H1 (cell line): Measurements from ENCODE around the gene RIIAD1. TPM values are rescaled to one million over a fixed set of nuclear protein-coding genes. Genes with fewer than 3 reads are reported as not detected.
A peak's percentile ranks its signal among the peaks of the same experiment; 100 is the strongest.

Source experiments
- CTCF ChIA-PET: fragments of 300-600 bp; sonication (Branson Sonifier 250); formaldehyde crosslinking; loops from one replicate; lab custom pipeline; 2021; ENCODE audit not compliant: partially characterized antibody; lab: Charles Lee
- POLR2A ChIA-PET: fragments of 300-600 bp; sonication (Branson Sonifier 250); formaldehyde crosslinking; loops from one replicate; lab custom pipeline; 2021; ENCODE audit warnings: inconsistent platforms; ENCODE audit not compliant: partially characterized antibody; lab: Charles Lee
- DNase-seq, 2 experiments: peaks; one replicate each; pipeline versions ENCODE4 v3.0.0 to v3.0.0-alpha.2; 2010 to 2022; ENCODE audit warnings: low spot score in 2 of 2, low read depth in 1 of 2, mixed read lengths in 1 of 2
- FAIRE-seq: peaks from 2 replicates; lab custom pipeline; 2011; peaks lifted over from hg19 to GRCh38; lab: Jason Lieb, UNC
- H2AFZ ChIP-seq: 2 replicates; pipeline ENCODE4 v1.8.1; 2012; ENCODE audit warnings: low read length, inconsistent platforms
- H2AK5ac ChIP-seq: 2 replicates; pipeline ENCODE4 v1.6.1; 2013; ENCODE audit warnings: low read depth, low read length
- H2BK120ac ChIP-seq: replicated peaks from 2 replicates; pipeline ENCODE3; 2013; ENCODE audit warnings: low read depth, low read length, inconsistent platforms
- H2BK12ac ChIP-seq: 2 replicates; pipeline ENCODE4 v1.6.1; 2013; ENCODE audit warnings: low read depth, low read length
- H2BK15ac ChIP-seq: 2 replicates; pipeline ENCODE4 v1.6.1; 2013; ENCODE audit warnings: low read length
- H2BK20ac ChIP-seq: 2 replicates; pipeline ENCODE4 v1.6.1; 2013; ENCODE audit warnings: low read length
- H2BK5ac ChIP-seq: 2 replicates; pipeline ENCODE4 v1.6.1; 2013; ENCODE audit warnings: low read depth, low read length
- H3K14ac ChIP-seq: 2 replicates; pipeline ENCODE4 v1.6.1; 2013; ENCODE audit warnings: inconsistent platforms; ENCODE audit not compliant: insufficient read length
- H3K18ac ChIP-seq: 2 replicates; pipeline ENCODE4 v1.6.1; 2013; ENCODE audit warnings: low read length; ENCODE audit errors: extremely low read depth
- H3K23ac ChIP-seq: 2 replicates; pipeline ENCODE4 v1.6.1; 2013; ENCODE audit warnings: inconsistent platforms; ENCODE audit not compliant: insufficient read length
- H3K23me2 ChIP-seq: 2 replicates; pipeline ENCODE4 v1.6.1; 2013; ENCODE audit warnings: low read depth, low read length
- H3K27ac ChIP-seq: 2 replicates; pipeline ENCODE4 v1.6.1; 2011; ENCODE audit warnings: low read depth, low read length, inconsistent platforms
- H3K27me3 ChIP-seq, 4 experiments: replicated peaks in 1 of 4; 1 replicate in 1 of 4; 2 replicates in 3 of 4; pipeline versions ENCODE4 v1.6.1 to v1.8.1; 2011 to 2013; ENCODE audit warnings: low read length in 3 of 4, mild to moderate bottlenecking in 3 of 4, inconsistent platforms in 2 of 4, mixed read lengths in 2 of 4, moderate library complexity in 1 of 4; ENCODE audit not compliant: control insufficient read depth in 3 of 4, insufficient read depth in 3 of 4; ENCODE audit errors: extremely low read depth in 1 of 4
- H3K36me3 ChIP-seq, 4 experiments: 2 replicates each; pipeline versions ENCODE4 v1.6.1 to v1.8.1; 2011 to 2013; ENCODE audit warnings: mild to moderate bottlenecking in 4 of 4, low read length in 3 of 4, moderate library complexity in 2 of 4, control low read depth in 1 of 4, inconsistent platforms in 1 of 4; ENCODE audit not compliant: insufficient read depth in 4 of 4, control insufficient read depth in 2 of 4
- H3K4ac ChIP-seq: replicated peaks from 2 replicates; pipeline ENCODE3; 2013; ENCODE audit warnings: low read length, low read depth, mixed read lengths, inconsistent platforms; ENCODE audit not compliant: insufficient read length
- H3K4me1 ChIP-seq, 4 experiments: replicated peaks in 1 of 4; 1 replicate in 1 of 4; 2 replicates in 3 of 4; pipeline versions ENCODE4 v1.6.1 to v1.8.1; 2011 to 2013; ENCODE audit warnings: low read length in 3 of 4, inconsistent platforms in 2 of 4, mixed read lengths in 1 of 4; ENCODE audit not compliant: insufficient read depth in 4 of 4, control insufficient read depth in 3 of 4
- H3K4me2 ChIP-seq, 2 experiments: 2 replicates each; pipeline versions ENCODE4 v1.6.1 to v1.8.1; 2011 to 2013; ENCODE audit warnings: low read depth in 2 of 2, low read length in 2 of 2, control low read depth in 1 of 2, inconsistent platforms in 1 of 2, mild to moderate bottlenecking in 1 of 2; ENCODE audit not compliant: insufficient read depth in 1 of 2
- H3K4me3 ChIP-seq, 4 experiments: fragments of 200-600, 300-600 bp in 1 of 4; sonication (generic), shearing (Covaris generic), sonication (Bioruptor Twin) in 1 of 4; 2 replicates each; pipeline versions ENCODE4 v1.5.1 to v1.8.1; 2011 to 2016; ENCODE audit warnings: low read length in 4 of 4, low read depth in 3 of 4, control low read depth in 2 of 4, inconsistent platforms in 2 of 4, mild to moderate bottlenecking in 2 of 4, mixed read lengths in 1 of 4, moderate library complexity in 1 of 4; ENCODE audit not compliant: insufficient read depth in 2 of 4; ENCODE audit errors: extremely low read depth in 1 of 4
- H3K56ac ChIP-seq: replicated peaks from 2 replicates; pipeline ENCODE3; 2013; ENCODE audit warnings: low read depth, mild to moderate bottlenecking, mixed read lengths, low read length, inconsistent platforms; ENCODE audit not compliant: insufficient read length
- H3K79me1 ChIP-seq: 2 replicates; pipeline ENCODE4 v1.6.1; 2013; ENCODE audit warnings: low read depth, low read length, control low read depth
- H3K79me2 ChIP-seq, 2 experiments: 2 replicates each; pipeline versions ENCODE4 v1.6.1 to v1.8.1; 2012 to 2013; ENCODE audit warnings: low read length in 2 of 2, mild to moderate bottlenecking in 2 of 2, inconsistent platforms in 1 of 2; ENCODE audit not compliant: insufficient read depth in 2 of 2, control insufficient read depth in 1 of 2
- H3K9ac ChIP-seq, 4 experiments: replicated peaks in 1 of 4; 1 replicate in 1 of 4; 2 replicates in 3 of 4; pipeline versions ENCODE4 v1.6.1 to v1.8.1; 2011 to 2013; ENCODE audit warnings: low read depth in 3 of 4, low read length in 3 of 4, control low read depth in 2 of 4, mild to moderate bottlenecking in 2 of 4, moderate library complexity in 2 of 4, inconsistent platforms in 1 of 4; ENCODE audit errors: extremely low read depth in 1 of 4
- H3K9me3 ChIP-seq, 2 experiments: 2 replicates each; pipeline versions ENCODE4 v1.6.1 to v1.8.1; 2012 to 2013; ENCODE audit warnings: mild to moderate bottlenecking in 2 of 2, moderate library complexity in 2 of 2, control low read depth in 1 of 2, inconsistent platforms in 1 of 2, low read depth in 1 of 2, low read length in 1 of 2, mixed read lengths in 1 of 2; ENCODE audit not compliant: insufficient read depth in 2 of 2
- H4K20me1 ChIP-seq, 2 experiments: replicated peaks in 1 of 2; 2 replicates each; pipeline versions ENCODE3 to v1.8.1; 2011 to 2013; ENCODE audit warnings: inconsistent platforms in 2 of 2, low read length in 2 of 2, mild to moderate bottlenecking in 1 of 2; ENCODE audit not compliant: insufficient read depth in 2 of 2, control insufficient read depth in 1 of 2
- H4K5ac ChIP-seq: 2 replicates; pipeline ENCODE4 v1.6.1; 2013; ENCODE audit warnings: low read length, low read depth, mixed read lengths, inconsistent platforms; ENCODE audit not compliant: insufficient read length
- H4K8ac ChIP-seq: 2 replicates; pipeline ENCODE4 v1.8.0; 2013; ENCODE audit warnings: mild to moderate bottlenecking, moderate library complexity, low read length, inconsistent platforms; ENCODE audit not compliant: insufficient read depth; ENCODE audit errors: extremely low read depth
- H4K91ac ChIP-seq: replicated peaks from 2 replicates; pipeline ENCODE3; 2013; ENCODE audit warnings: low read length, mixed read lengths, inconsistent platforms; ENCODE audit not compliant: insufficient read length
- CREB1 ChIP-seq: IDR thresholded peaks from 2 replicates; pipeline ENCODE4 v1.6.1; 2012; ENCODE audit warnings: inconsistent platforms
- CTBP2 ChIP-seq: IDR thresholded peaks from 2 replicates; pipeline ENCODE4 v1.7.0; 2011; ENCODE audit warnings: borderline replicate concordance, mild to moderate bottlenecking, moderate library complexity, mixed read lengths, low read length; ENCODE audit not compliant: insufficient read depth, insufficient read length
- RAD21 ChIP-seq, 2 experiments: IDR thresholded peaks in 1 of 2; conservative IDR thresholded peaks in 1 of 2; 2 replicates each; pipeline ENCODE4 v1.6.1; 2011; ENCODE audit warnings: low read depth in 2 of 2, low read length in 2 of 2, improper control_type of control experiment in 1 of 2, inconsistent platforms in 1 of 2, mild to moderate bottlenecking in 1 of 2, moderate library complexity in 1 of 2
- SIN3A ChIP-seq, 2 experiments: IDR thresholded peaks in 1 of 2; conservative IDR thresholded peaks in 1 of 2; 2 replicates each; pipeline ENCODE4 v1.6.1; 2011 to 2012; ENCODE audit warnings: low read length in 2 of 2, improper control_type of control experiment in 1 of 2, low read depth in 1 of 2, mild to moderate bottlenecking in 1 of 2
- SRF ChIP-seq: IDR thresholded peaks from 2 replicates; pipeline ENCODE4 v1.6.1; 2011; ENCODE audit warnings: mild to moderate bottlenecking, low read depth, low read length, moderate library complexity
- TAF1 ChIP-seq: IDR thresholded peaks from 2 replicates; pipeline ENCODE4 v1.6.1; 2011; ENCODE audit warnings: mild to moderate bottlenecking, low read depth, low read length
- WGBS, 2 experiments: shearing (Covaris generic) in 1 of 2; methylation state at CpG; one replicate each; pipeline versions ENCODE4 v1.1.6 to v1.1.7; 2013 to 2015; ENCODE audit warnings: low lambda C conversion rate in 2 of 2, mixed read lengths in 2 of 2, inconsistent platforms in 1 of 2, low coverage in 1 of 2, missing lambda C conversion rate in 1 of 2; ENCODE audit not compliant: insufficient replicate concordance in 2 of 2, insufficient coverage in 1 of 2, insufficient read length in 1 of 2; ENCODE audit errors: extremely low coverage in 1 of 2, missing lambda C conversion rate in 1 of 2; 5-methylcytosine and 5-hydroxymethylcytosine counted together
- polyA plus RNA-seq, 7 experiments: library from polyadenylated mRNA; depleted of rRNA in 3 of 7; stranded (reverse) in 5 of 7; unstranded in 2 of 7; fragments of >200 nt in 5 of 7; fragments of 200-250 nt in 2 of 7; gene quantifications; 1 replicate in 5 of 7; 2 replicates in 1 of 7; 4 replicates in 1 of 7; pipeline versions ENCODE4 v1.2.1 to v1.2.3, GENCODE V29; 2011 to 2013; ENCODE audit warnings: missing spikeins in 2 of 7, mixed read lengths in 2 of 7
- total RNA-seq: library from RNA; stranded (reverse); fragmentation: NEBNext Ultra II Directional; extraction: Animal tissue kit (Norgen Biotek cat#: 25700); gene quantifications from 2 replicates; pipeline ENCODE4 v1.2.1, GENCODE V29; 2021
- TF ChIP-seq, protein P1 (sequence below), 3 experiments: IDR thresholded peaks; 1 replicate in 2 of 3; 2 replicates in 1 of 3; pipeline versions ENCODE4 v1.5.1 to v1.6.1; 2011; ENCODE audit warnings: low read length in 3 of 3, mild to moderate bottlenecking in 3 of 3, inconsistent platforms in 2 of 3, low read depth in 1 of 3, moderate library complexity in 1 of 3; ENCODE audit not compliant: insufficient read depth in 1 of 3; ENCODE audit errors: control extremely low read depth in 1 of 3

RIIAD1 gene
- total and polyA plus RNA-seq, 2 of the 8 experiments (the other 6 are each of a cell fraction or from before 2014, with no cell fraction given): not detected

DNA sequence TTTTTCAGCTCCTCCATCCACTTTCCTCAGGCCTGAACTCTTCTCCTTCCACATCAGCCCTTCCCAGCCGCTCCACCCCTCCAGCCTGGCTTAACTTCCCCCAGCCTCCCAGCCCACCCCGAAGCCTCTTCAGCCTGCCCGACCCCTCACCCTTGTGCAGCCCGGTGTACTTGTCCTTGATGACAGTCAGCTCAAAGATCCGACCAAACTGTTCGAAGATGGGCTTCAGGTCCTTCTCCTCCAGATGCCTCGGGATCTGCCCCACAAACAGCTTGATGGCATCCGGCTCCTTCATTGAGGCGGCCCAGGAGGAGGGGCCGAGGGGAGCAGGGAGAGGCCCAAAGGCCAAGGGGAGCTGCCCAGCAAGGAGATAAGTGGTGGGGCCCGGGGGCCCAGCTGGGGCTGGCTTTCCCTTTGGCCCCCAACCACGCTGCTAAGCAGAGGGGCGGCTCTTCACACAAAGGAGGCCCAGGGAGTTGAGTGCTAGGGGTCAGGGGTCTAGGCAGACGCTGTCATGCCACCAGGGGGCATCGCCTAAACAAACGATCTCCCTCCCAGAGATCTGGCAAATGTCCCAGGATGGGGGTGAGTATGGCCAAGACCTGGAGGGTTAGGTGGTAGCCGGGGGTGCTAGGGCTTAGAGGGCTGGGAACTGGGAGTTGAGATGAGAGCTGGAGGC, 5.5 kb upstream of the RIIAD1 start:
- 0 out of 2 replicates have a peak overlapping the region, but pooled peaks have one; percentile 16 for H2AFZ ChIP-seq
- no peaks in the 10 kb centered on the region for H3K79me2 ChIP-seq
- H2BK12ac ChIP-seq: 0 out of 2 replicates have a peak overlapping the region, but pooled peaks have one; percentile 50
- ChIA-PET CTCF (interaction anchor here (0.5 to 4.8 kb wide), 23 partner anchors 8 to 1252 kb away, joined by 3 to 41 read pairs (median 4); no protein-coding TSS in a partner anchor), POLR2A (interaction anchor here (0.9 to 3.5 kb wide), 5 partner anchors 10 to 175 kb away, joined by 3 to 15 read pairs (median 4); partner anchors contain the start of gene TUFT1)
- H2BK120ac ChIP-seq: no peak overlapping the region
- H3K18ac ChIP-seq: no peak overlapping the region; the same call in 1 of the 2 replicates
- H3K9ac ChIP-seq: no peak overlapping the region; a peak in 1 of 7 replicates
- H3K27ac ChIP-seq: no peak overlapping the region
- no peak for FAIRE-seq
- H3K4me2 ChIP-seq: peak overlapping the region; percentile 76 to 97
- H4K8ac ChIP-seq: no peak overlapping the region
- H3K79me1 ChIP-seq: no peaks in the 10 kb centered on the region; the same call in 1 of the 2 replicates
- no peaks in the 10 kb centered on the region for H4K20me1 ChIP-seq
- H2BK15ac ChIP-seq: no peak overlapping the region
- H3K14ac ChIP-seq: no peak overlapping the region
- no peak overlapping the region for H2BK5ac ChIP-seq
- no peak overlapping the region for H2BK20ac ChIP-seq
- no peaks in the 10 kb centered on the region for H3K9me3 ChIP-seq
- H3K4me3 ChIP-seq: peak overlapping the region; percentile 29 to 60 (median 54); a peak in 7 of 8 replicates
- peaks cover 0 to 17% (median 11%) of the 10 kb centered on the region in 4 experiments; a peak in 5 of 7 replicates for H3K27me3 ChIP-seq
- 40% methylated on average over 16 of the region's 17 CpGs; no CpG with 5 or more reads in 1 of the 2 experiments for WGBS, 2 experiments
- H4K5ac ChIP-seq: no peak overlapping the region
- no peak overlapping the region for H3K56ac ChIP-seq
- H3K23me2 ChIP-seq: peaks cover 8% of the 10 kb centered on the region; the same call in 1 of the 2 replicates
- H4K91ac ChIP-seq: no peak overlapping the region
- no peak overlapping the region for H3K4ac ChIP-seq
- peaks cover under 1 to 8% (median 3%) of the 10 kb centered on the region in 4 experiments for H3K4me1 ChIP-seq
- H3K36me3 ChIP-seq: no peaks in the 10 kb centered on the region
- no peak overlapping the region for H3K23ac ChIP-seq
- no peak for TF ChIP-seq SRF
- TF ChIP-seq TAF1: no peak
- TF ChIP-seq RAD21 (IDR thresholded peaks at IDR 0.05 in 1 of 2, conservative IDR thresholded peaks at IDR 0.05 in 1 of 2; ENCODE audit: low read depth in 2 of 2, low read length in 2 of 2): peak; percentile 41 to 51
- TF ChIP-seq SIN3A (conservative IDR thresholded peaks at IDR 0.05 in 1 of 2, IDR thresholded peaks at IDR 0.05 in 1 of 2; ENCODE audit: low read depth in 1 of 2, low read length in 2 of 2): peak; percentile 30 to 60; a peak in 2 of 4 replicates
- TF ChIP-seq CREB1: peak; percentile 26; the same call in 1 of the 2 replicates
- TF ChIP-seq, protein P1, sequence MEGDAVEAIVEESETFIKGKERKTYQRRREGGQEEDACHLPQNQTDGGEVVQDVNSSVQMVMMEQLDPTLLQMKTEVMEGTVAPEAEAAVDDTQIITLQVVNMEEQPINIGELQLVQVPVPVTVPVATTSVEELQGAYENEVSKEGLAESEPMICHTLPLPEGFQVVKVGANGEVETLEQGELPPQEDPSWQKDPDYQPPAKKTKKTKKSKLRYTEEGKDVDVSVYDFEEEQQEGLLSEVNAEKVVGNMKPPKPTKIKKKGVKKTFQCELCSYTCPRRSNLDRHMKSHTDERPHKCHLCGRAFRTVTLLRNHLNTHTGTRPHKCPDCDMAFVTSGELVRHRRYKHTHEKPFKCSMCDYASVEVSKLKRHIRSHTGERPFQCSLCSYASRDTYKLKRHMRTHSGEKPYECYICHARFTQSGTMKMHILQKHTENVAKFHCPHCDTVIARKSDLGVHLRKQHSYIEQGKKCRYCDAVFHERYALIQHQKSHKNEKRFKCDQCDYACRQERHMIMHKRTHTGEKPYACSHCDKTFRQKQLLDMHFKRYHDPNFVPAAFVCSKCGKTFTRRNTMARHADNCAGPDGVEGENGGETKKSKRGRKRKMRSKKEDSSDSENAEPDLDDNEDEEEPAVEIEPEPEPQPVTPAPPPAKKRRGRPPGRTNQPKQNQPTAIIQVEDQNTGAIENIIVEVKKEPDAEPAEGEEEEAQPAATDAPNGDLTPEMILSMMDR (IDR thresholded peaks at IDR 0.05; ENCODE audit: control extremely low read depth in 1 of 3, insufficient read depth in 1 of 3, low read depth in 1 of 3, low read length in 3 of 3): peak; percentile 47 to 57 (median 55)
- TF ChIP-seq CTBP2: no peak
- peak in 1 of 2 experiments; percentile 82 for DNase-seq
- H2AK5ac ChIP-seq: no peak overlapping the region
